ENCODE measurements around the gene KLK6. TPM values are rescaled to one million over a fixed set of nuclear protein-coding genes. Genes with fewer than 3 reads are reported as not detected.
A peak's percentile ranks its signal among the peaks of the same experiment; 100 is the strongest.

KLK6 gene
- total and polyA plus RNA-seq, 11 donors = not detected

DNA sequence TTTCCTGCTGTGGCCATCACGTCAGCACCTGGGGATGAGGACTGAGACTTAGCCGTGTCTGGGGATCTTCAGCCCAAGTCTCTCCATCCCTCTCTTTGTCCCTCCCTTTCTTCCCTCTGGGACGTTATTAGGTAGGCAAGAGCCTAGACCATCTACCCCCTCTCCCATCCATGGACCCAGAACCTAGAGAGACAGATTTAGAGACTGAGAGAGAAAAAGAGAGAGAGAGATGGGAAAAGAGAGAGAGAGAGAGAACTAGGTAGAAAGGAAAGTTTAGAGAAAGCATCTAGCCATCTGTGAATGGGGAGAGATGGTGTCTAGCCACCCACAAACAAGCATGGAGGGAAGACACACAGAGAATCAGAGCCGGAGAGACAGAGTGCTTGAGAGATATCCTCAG, 58.7 kb downstream of the KLK6 start:
- 56 to 66% (median 58%) methylated on average over 4 of the region's 4 CpGs for WGBS, 4 donors

DNA sequence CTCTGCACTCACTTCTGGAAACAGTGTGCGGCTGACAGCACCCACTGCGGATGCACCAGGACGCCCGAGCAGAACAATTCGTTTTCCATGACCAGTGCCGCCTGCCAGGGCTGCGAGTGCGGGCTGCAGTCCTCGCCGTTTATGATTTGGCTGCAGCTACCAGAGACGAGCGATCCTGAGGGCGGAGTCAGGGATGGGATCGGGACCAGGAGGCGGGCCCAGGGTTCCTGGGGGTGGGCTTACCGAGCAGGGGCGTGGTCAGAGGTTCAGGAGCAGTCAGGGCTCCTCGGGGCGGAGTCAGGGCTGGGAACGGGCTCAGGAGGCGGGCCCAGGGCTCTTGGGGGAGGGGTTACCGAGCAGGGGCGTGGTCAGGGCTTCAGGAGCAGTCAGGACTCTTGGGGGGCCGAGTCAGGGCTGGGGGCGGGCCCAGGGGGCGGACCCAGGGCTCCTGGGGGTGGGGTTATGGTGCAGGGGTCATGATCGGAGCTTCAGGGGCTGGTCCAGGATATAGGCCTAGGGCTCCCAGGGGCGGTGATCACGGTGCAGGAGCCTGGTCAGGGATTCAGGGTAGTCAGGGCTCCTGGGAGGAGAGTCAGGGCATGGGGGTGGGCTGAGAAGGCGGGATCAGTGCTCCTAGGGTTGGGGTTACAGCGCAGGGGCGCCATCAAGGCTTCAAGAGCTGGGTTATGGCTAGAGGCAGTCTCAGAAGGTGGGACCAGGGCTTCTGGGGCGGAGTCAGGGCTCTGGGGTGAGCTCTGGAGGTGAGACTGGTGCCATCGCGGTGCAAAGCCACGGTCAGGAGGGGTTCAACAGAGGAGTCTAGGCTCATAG, 59.9 kb downstream of the KLK6 start:
- DNase-seq (no peak), ATAC-seq (peak in 2 of 4 donors; percentile 42 to 50)
- TF ChIP-seq POLR2A (IDR thresholded peaks at IDR 0.05) = no peak
- TF ChIP-seq, protein P1, sequence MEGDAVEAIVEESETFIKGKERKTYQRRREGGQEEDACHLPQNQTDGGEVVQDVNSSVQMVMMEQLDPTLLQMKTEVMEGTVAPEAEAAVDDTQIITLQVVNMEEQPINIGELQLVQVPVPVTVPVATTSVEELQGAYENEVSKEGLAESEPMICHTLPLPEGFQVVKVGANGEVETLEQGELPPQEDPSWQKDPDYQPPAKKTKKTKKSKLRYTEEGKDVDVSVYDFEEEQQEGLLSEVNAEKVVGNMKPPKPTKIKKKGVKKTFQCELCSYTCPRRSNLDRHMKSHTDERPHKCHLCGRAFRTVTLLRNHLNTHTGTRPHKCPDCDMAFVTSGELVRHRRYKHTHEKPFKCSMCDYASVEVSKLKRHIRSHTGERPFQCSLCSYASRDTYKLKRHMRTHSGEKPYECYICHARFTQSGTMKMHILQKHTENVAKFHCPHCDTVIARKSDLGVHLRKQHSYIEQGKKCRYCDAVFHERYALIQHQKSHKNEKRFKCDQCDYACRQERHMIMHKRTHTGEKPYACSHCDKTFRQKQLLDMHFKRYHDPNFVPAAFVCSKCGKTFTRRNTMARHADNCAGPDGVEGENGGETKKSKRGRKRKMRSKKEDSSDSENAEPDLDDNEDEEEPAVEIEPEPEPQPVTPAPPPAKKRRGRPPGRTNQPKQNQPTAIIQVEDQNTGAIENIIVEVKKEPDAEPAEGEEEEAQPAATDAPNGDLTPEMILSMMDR (IDR thresholded peaks at IDR 0.05) = no peak
- Histone ChIP-seq H3K4me3 (no peak overlapping the region), H3K27me3 (peaks cover 18 to 82% (median 63%) of the 10 kb centered on the region in 9 donors), H3K9me3 (no peaks in the 10 kb centered on the region), H3K27ac (no peak overlapping the region), H3K36me3 (no peaks in the 10 kb centered on the region), H3K4me1 (peaks cover 0 to 7% (median 0%) of the 10 kb centered on the region in 12 donors)
- WGBS, 4 donors = 2 to 7% (median 4%) methylated on average over 14 to 36 of the region's 36 CpGs
- intact Hi-C loops (cut with DNase I) = loop anchor here in 1 of 10 donors (10.0 kb wide), 1 partner anchor 375 kb away; no protein-coding TSS in a partner anchor

More for the DNA sequence above, 58.7 kb downstream of the KLK6 start:
- ATAC-seq (no peak), DNase-seq (no peak)
- TF ChIP-seq, protein P1 (IDR thresholded peaks at IDR 0.05) = no peak
- no peak for TF ChIP-seq POLR2A (IDR thresholded peaks at IDR 0.05)
- Histone ChIP-seq H3K9me3 (no peaks in the 10 kb centered on the region), H3K4me3 (no peak overlapping the region), H3K4me1 (peaks cover 0 to 7% (median 0%) of the 10 kb centered on the region in 12 donors), H3K27ac (no peak overlapping the region), H3K27me3 (peaks cover 22 to 85% (median 60%) of the 10 kb centered on the region in 9 donors), H3K36me3 (no peaks in the 10 kb centered on the region)
- intact Hi-C loops (cut with DNase I) = loop anchor here in 1 of 10 donors (10.0 kb wide), 1 partner anchor 376 kb away; no protein-coding TSS in a partner anchor

Other genes starting within 250 kb of the KLK6 start
- gene SHANK1, start 249.8 kb downstream of the KLK6 start, total RNA-seq = 1 to 10 TPM in 1 of 9 donors, under 1 TPM in 7, not detected in 1; 0.28 to 2.1 (median 0.49) TPM
- under 1 TPM; 0.03 to 0.23 TPM for gene SHANK1, start 249.8 kb downstream of the KLK6 start, polyA plus RNA-seq
- gene CLEC11A, start 246.2 kb downstream of the KLK6 start, total RNA-seq = 10 to 100 TPM in 1 of 9 donors, 1 to 10 TPM in 8; 2.4 to 16.6 (median 4.2) TPM
- 1 to 10 TPM; 2.4 to 7.2 TPM for gene CLEC11A, start 246.2 kb downstream of the KLK6 start, polyA plus RNA-seq
- not detected for gene GPR32, start 199.1 kb downstream of the KLK6 start, total RNA-seq
- not detected for gene GPR32, start 199.1 kb downstream of the KLK6 start, polyA plus RNA-seq
- gene ACP4, start 179.2 kb downstream of the KLK6 start, total RNA-seq = not detected
- gene ACP4, start 179.2 kb downstream of the KLK6 start, polyA plus RNA-seq = not detected
- 1 to 10 TPM in 1 of 9 donors, under 1 TPM in 3, not detected in 5; 0.53 to 1.4 (median 0.74) TPM for gene KLK1, start 145.8 kb downstream of the KLK6 start, total RNA-seq
- gene KLK1, start 145.8 kb downstream of the KLK6 start, polyA plus RNA-seq = under 1 TPM; 0.50 to 0.51 TPM
- gene KLK15, start 136.0 kb downstream of the KLK6 start, total RNA-seq = not detected
- not detected for gene KLK15, start 136.0 kb downstream of the KLK6 start, polyA plus RNA-seq
- not detected for gene KLK3, start 114.7 kb downstream of the KLK6 start, total RNA-seq
- gene KLK3, start 114.7 kb downstream of the KLK6 start, polyA plus RNA-seq = not detected
- gene KLK2, start 96.2 kb downstream of the KLK6 start, total RNA-seq = not detected
- gene KLK2, start 96.2 kb downstream of the KLK6 start, polyA plus RNA-seq = not detected
- not detected for gene KLK4, start 58.2 kb downstream of the KLK6 start, total RNA-seq
- gene KLK4, start 58.2 kb downstream of the KLK6 start, polyA plus RNA-seq = not detected
- 1 to 10 TPM in 1 of 9 donors, not detected in 8; 5.4 TPM for gene KLK5, start 16.6 kb downstream of the KLK6 start, total RNA-seq
- gene KLK5, start 16.6 kb downstream of the KLK6 start, polyA plus RNA-seq = not detected
- 1 to 10 TPM in 1 of 9 donors, not detected in 8; 4.1 TPM for gene KLK7, start 14.3 kb upstream of the KLK6 start, total RNA-seq
- gene KLK7, start 14.3 kb upstream of the KLK6 start, polyA plus RNA-seq = not detected
- gene KLK8, start 32.0 kb upstream of the KLK6 start, total RNA-seq = 1 to 10 TPM in 1 of 9 donors, not detected in 8; 1.9 TPM
- gene KLK8, start 32.0 kb upstream of the KLK6 start, polyA plus RNA-seq = not detected
- 1 to 10 TPM in 1 of 9 donors, under 1 TPM in 4, not detected in 4; 0.12 to 4.0 (median 0.37) TPM for gene KLK10, start 50.1 kb upstream of the KLK6 start, total RNA-seq
- gene KLK10, start 50.1 kb upstream of the KLK6 start, polyA plus RNA-seq = under 1 TPM in 1 of 2 donors, not detected in 1; 0.33 TPM
- 10 to 100 TPM in 1 of 9 donors, under 1 TPM in 1, not detected in 7; 0.32 to 19.1 TPM for gene KLK11, start 57.0 kb upstream of the KLK6 start, total RNA-seq
- under 1 TPM; 0.35 to 0.42 TPM for gene KLK11, start 57.0 kb upstream of the KLK6 start, polyA plus RNA-seq
- gene KLK12, start 65.4 kb upstream of the KLK6 start, total RNA-seq = not detected
- not detected for gene KLK12, start 65.4 kb upstream of the KLK6 start, polyA plus RNA-seq
- gene KLK13, start 95.5 kb upstream of the KLK6 start, total RNA-seq = 1 to 10 TPM in 1 of 9 donors, not detected in 8; 2.2 TPM
- gene KLK13, start 95.5 kb upstream of the KLK6 start, polyA plus RNA-seq = under 1 TPM in 1 of 2 donors, not detected in 1; 0.90 TPM
- under 1 TPM in 6 of 9 donors, not detected in 3; 0.23 to 0.64 (median 0.34) TPM for gene KLK14, start 113.3 kb upstream of the KLK6 start, total RNA-seq
- gene KLK14, start 113.3 kb upstream of the KLK6 start, polyA plus RNA-seq = under 1 TPM in 1 of 2 donors, not detected in 1; 0.17 TPM
- 10 to 100 TPM in 1 of 9 donors, 1 to 10 TPM in 8; 2.5 to 11.2 (median 4.2) TPM for gene CTU1, start 138.8 kb upstream of the KLK6 start, total RNA-seq
- gene CTU1, start 138.8 kb upstream of the KLK6 start, polyA plus RNA-seq = 1 to 10 TPM; 1.4 to 2.4 TPM
- gene SIGLEC9, start 155.3 kb upstream of the KLK6 start, total RNA-seq = 10 to 100 TPM in 1 of 9 donors, 1 to 10 TPM in 6, under 1 TPM in 2; 0.35 to 18.5 (median 1.7) TPM
- 1 to 10 TPM in 1 of 2 donors, under 1 TPM in 1; 0.27 to 2.0 TPM for gene SIGLEC9, start 155.3 kb upstream of the KLK6 start, polyA plus RNA-seq
- 1 to 10 TPM in 3 of 9 donors, under 1 TPM in 4, not detected in 2; 0.51 to 6.1 (median 0.63) TPM for gene SIGLEC7, start 172.7 kb upstream of the KLK6 start, total RNA-seq
- gene SIGLEC7, start 172.7 kb upstream of the KLK6 start, polyA plus RNA-seq = 1 to 10 TPM; 1.0 to 1.2 TPM